Cardiac fibroblast (primary cell): ENCODE results near the gene STEAP2.

ENCODE experiments used
- DNase-seq, 2 donors: peaks; one replicate each; pipeline versions ENCODE4 v3.0.0 to v3.0.0-alpha.2; 2010; ENCODE audit warnings: low read depth in 2 of 2
- H3K4me3 ChIP-seq, 2 donors: replicated peaks in 1 of 2; 1 replicate in 1 of 2; 2 replicates in 1 of 2; pipeline ENCODE4 v1.5.1; 2011; ENCODE audit warnings: low read depth in 2 of 2, low read length in 2 of 2, mild to moderate bottlenecking in 2 of 2, moderate library complexity in 1 of 2
- CTCF ChIP-seq: IDR thresholded peaks from one replicate; pipeline ENCODE4 v1.5.1; 2011; ENCODE audit warnings: low read depth, mild to moderate bottlenecking, low read length, inconsistent platforms

Gene STEAP2

DNA sequence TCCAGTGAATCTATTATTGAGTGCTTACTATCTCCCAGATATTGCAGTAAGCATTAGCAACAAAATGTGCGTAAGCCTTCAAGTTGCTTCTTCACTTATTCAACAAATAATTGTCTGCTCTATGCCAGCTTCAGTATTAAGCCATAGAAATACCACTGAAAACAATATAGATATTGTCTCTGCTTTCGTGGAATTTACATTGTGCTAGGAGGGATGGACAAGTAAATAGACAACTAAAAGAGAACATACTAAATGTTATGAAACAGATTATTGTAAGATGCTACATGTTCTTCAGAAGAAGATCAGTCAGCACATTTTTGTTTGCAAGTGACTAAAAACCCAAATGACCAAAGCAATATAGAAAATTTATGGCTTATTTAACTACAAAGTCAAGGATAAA, 60.7 kb downstream of the STEAP2 start:
- no peak overlapping the region for H3K4me3 ChIP-seq
- no peak for DNase-seq
- TF ChIP-seq CTCF: no peak

GRCh38 chr7:90274161-90274560, 62.6 kb downstream of the STEAP2 start:
- DNase-seq: no peak
- H3K4me3 ChIP-seq: no peak overlapping the region
- TF ChIP-seq CTCF: no peak

DNA sequence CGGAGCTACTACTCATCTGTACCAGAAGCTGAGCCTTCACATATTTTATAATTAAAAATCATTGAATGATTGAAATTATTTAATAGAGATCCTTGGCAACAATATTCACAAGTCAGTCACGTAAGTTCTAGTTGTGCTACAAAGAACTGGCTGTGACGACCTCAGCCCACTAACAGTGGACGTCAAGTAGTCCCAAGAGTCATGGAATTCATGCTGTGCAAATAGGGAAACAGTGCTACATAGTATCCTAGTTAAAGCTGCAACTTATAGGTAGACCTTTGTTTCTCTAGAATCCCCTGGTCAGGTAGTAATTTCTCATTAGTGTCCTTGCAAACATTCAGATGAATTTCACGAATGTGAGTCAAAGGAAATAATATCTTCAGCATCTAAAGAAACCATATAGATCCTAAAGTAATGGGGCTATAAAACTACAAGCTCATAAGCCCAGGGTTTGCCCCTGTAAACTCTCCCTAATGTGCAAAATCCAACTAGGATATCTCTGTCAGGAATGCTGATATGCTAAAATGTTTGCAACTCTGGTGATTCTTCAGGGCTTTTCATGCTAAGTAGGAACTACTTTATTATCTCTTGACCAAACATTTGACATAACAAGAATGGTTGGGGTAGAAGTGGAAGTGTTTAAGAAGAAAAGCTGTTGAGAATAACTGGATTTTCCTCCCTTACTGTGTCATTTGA, 64.6 kb downstream of the STEAP2 start:
- H3K4me3 ChIP-seq: no peak overlapping the region
- TF ChIP-seq CTCF: no peak

More for the DNA sequence above, 64.6 kb downstream of the STEAP2 start:
- no peak for DNase-seq
